ENCODE results near the gene ALKBH7.

ALKBH7 gene

DNA sequence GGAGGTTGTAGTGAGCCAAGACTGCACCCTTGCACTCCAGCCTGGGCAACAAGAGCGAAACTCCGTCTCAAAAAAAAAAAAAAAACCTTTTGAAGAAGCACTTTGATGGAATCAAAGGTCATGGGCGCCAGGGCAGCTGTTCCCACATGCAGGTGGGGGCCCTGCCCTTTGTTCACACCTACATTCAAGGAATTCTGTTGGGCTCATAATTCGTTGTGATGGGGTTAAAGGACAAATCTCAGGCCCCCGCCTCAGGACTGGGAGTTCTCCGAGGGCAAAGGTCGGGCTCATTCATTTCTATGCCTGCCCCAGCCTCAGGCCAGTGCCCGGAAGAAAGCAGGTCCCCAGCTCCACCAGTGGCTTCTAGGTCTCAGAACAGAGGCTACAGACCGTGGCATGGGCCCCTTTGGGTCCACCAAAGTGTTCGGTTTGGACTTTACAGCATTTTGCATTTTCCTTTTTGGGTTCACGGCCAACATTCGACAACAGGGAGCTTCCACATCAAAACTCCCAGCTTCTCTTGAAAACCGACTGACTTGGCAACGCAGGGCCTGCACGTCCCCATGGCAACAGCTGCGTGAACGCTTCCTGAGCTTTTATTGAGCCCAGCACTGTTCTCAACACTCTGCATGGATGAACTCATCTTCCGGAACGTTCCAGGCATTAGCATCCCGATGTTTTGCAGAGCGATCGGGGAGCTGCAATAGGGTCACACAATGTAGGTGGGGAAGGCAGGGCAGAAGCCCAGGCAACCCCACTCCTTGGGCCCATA lies 30.4 kb downstream of the ALKBH7 start (continued):
- TF ChIP-seq, protein P1, sequence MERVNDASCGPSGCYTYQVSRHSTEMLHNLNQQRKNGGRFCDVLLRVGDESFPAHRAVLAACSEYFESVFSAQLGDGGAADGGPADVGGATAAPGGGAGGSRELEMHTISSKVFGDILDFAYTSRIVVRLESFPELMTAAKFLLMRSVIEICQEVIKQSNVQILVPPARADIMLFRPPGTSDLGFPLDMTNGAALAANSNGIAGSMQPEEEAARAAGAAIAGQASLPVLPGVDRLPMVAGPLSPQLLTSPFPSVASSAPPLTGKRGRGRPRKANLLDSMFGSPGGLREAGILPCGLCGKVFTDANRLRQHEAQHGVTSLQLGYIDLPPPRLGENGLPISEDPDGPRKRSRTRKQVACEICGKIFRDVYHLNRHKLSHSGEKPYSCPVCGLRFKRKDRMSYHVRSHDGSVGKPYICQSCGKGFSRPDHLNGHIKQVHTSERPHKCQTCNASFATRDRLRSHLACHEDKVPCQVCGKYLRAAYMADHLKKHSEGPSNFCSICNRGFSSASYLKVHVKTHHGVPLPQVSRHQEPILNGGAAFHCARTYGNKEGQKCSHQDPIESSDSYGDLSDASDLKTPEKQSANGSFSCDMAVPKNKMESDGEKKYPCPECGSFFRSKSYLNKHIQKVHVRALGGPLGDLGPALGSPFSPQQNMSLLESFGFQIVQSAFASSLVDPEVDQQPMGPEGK (CRISPR knock-in tag; IDR thresholded peaks at IDR 0.05; ENCODE audit: borderline replicate concordance) = no peak
- TF ChIP-seq ZFP30 (CRISPR knock-in tag; IDR thresholded peaks at IDR 0.05) = no peak
- TF ChIP-seq ZNF565 (CRISPR knock-in tag; conservative IDR thresholded peaks at IDR 0.05; ENCODE audit: low read depth) = no peak
- no peak for TF ChIP-seq PPARA (CRISPR knock-in tag; IDR thresholded peaks at IDR 0.05; ENCODE audit: borderline replicate concordance)
- no peak for TF ChIP-seq SNAI2 (CRISPR knock-in tag; IDR thresholded peaks at IDR 0.05)
- no peak for TF ChIP-seq ISL1 (CRISPR knock-in tag; IDR thresholded peaks at IDR 0.05)

DNA sequence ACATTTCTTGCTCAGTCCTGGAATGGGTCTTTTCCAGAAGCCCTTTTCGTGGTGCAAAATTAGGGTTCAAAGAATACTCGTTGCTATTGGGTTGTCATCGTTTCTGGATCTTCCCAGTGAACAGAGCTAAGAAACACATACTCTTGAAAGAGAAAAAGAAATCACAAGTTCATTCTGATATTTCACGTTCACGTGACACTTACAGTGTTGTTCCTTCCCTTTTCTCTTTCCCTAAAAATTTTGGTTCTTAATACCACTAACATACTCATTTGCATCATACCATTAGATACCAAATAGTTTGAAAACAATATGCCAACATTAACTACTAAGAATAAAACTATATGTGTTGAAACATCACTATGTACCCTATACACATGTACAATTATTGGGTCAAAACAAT lies 33.8 kb downstream of the ALKBH7 start:
- TF ChIP-seq, protein P2, sequence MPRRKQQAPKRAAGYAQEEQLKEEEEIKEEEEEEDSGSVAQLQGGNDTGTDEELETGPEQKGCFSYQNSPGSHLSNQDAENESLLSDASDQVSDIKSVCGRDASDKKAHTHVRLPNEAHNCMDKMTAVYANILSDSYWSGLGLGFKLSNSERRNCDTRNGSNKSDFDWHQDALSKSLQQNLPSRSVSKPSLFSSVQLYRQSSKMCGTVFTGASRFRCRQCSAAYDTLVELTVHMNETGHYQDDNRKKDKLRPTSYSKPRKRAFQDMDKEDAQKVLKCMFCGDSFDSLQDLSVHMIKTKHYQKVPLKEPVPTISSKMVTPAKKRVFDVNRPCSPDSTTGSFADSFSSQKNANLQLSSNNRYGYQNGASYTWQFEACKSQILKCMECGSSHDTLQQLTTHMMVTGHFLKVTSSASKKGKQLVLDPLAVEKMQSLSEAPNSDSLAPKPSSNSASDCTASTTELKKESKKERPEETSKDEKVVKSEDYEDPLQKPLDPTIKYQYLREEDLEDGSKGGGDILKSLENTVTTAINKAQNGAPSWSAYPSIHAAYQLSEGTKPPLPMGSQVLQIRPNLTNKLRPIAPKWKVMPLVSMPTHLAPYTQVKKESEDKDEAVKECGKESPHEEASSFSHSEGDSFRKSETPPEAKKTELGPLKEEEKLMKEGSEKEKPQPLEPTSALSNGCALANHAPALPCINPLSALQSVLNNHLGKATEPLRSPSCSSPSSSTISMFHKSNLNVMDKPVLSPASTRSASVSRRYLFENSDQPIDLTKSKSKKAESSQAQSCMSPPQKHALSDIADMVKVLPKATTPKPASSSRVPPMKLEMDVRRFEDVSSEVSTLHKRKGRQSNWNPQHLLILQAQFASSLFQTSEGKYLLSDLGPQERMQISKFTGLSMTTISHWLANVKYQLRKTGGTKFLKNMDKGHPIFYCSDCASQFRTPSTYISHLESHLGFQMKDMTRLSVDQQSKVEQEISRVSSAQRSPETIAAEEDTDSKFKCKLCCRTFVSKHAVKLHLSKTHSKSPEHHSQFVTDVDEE (CRISPR knock-in tag; IDR thresholded peaks at IDR 0.05) = no peak
- no peak for ATAC-seq

DNA sequence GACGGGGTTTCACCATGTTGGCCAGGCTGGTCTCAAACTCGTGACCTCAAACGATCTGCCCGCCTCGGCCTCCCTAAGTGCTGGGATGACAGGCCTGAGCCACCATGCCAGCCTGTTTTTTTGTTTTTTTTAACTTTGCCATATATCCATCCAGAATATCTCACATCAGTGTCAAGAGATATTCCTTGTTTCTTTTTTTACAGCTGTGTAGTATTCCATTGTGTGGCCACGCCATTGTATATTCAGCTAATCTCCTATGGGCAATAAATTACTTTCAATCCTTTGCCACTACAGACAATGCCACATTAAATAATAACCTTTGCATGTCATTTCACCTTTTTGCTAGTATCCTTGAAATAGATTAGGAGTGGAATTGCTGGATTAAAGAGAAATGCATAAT lies 36.8 kb downstream of the ALKBH7 start:
- no peak for ATAC-seq
- TF ChIP-seq ESRRG (CRISPR knock-in tag; IDR thresholded peaks at IDR 0.05) (no peak), SNAI2 (CRISPR knock-in tag; IDR thresholded peaks at IDR 0.05) (no peak), ZFP3 (CRISPR knock-in tag; IDR thresholded peaks at IDR 0.05) (no peak)

DNA sequence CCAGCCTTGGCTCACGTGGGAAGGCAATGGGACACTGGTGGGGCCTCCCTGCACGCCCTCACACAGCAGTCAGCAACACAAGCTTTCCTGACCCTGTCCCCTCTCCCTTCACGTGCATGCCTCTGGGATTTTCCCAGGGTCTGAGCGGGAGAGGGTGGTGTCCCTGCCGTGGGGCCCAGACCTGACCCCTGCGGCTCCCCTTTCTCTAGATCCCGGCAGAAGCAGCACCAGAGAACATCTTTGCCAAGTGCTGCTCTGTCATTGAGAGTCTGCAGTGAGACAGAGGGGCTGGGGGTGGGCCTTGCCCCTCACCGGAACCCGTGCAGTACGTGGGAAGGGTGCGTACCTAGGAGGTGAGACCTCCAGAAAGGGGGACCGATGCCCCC lies 39.5 kb downstream of the ALKBH7 start:
- TF ChIP-seq, protein P3, sequence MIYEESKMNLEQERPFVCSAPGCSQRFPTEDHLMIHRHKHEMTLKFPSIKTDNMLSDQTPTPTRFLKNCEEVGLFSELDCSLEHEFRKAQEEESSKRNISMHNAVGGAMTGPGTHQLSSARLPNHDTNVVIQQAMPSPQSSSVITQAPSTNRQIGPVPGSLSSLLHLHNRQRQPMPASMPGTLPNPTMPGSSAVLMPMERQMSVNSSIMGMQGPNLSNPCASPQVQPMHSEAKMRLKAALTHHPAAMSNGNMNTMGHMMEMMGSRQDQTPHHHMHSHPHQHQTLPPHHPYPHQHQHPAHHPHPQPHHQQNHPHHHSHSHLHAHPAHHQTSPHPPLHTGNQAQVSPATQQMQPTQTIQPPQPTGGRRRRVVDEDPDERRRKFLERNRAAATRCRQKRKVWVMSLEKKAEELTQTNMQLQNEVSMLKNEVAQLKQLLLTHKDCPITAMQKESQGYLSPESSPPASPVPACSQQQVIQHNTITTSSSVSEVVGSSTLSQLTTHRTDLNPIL (CRISPR knock-in tag; IDR thresholded peaks at IDR 0.05; ENCODE audit: low read depth) = no peak
- TF ChIP-seq, protein P4, sequence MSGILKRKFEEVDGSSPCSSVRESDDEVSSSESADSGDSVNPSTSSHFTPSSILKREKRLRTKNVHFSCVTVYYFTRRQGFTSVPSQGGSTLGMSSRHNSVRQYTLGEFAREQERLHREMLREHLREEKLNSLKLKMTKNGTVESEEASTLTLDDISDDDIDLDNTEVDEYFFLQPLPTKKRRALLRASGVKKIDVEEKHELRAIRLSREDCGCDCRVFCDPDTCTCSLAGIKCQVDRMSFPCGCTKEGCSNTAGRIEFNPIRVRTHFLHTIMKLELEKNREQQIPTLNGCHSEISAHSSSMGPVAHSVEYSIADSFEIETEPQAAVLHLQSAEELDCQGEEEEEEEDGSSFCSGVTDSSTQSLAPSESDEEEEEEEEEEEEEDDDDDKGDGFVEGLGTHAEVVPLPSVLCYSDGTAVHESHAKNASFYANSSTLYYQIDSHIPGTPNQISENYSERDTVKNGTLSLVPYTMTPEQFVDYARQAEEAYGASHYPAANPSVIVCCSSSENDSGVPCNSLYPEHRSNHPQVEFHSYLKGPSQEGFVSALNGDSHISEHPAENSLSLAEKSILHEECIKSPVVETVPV (CRISPR knock-in tag; IDR thresholded peaks at IDR 0.05) = no peak
- TF ChIP-seq ZFP3 (CRISPR knock-in tag; IDR thresholded peaks at IDR 0.05) = no peak
- TF ChIP-seq BACH2 (CRISPR knock-in tag; IDR thresholded peaks at IDR 0.05; ENCODE audit: borderline replicate concordance) = no peak
- TF ChIP-seq, protein P5, sequence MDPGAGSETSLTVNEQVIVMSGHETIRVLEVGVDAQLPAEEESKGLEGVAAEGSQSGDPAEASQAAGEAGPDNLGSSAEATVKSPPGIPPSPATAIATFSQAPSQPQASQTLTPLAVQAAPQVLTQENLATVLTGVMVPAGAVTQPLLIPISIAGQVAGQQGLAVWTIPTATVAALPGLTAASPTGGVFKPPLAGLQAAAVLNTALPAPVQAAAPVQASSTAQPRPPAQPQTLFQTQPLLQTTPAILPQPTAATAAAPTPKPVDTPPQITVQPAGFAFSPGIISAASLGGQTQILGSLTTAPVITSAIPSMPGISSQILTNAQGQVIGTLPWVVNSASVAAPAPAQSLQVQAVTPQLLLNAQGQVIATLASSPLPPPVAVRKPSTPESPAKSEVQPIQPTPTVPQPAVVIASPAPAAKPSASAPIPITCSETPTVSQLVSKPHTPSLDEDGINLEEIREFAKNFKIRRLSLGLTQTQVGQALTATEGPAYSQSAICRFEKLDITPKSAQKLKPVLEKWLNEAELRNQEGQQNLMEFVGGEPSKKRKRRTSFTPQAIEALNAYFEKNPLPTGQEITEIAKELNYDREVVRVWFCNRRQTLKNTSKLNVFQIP (CRISPR knock-in tag; IDR thresholded peaks at IDR 0.05; ENCODE audit: borderline replicate concordance, low read depth) = no peak
- TF ChIP-seq SNAI2 (CRISPR knock-in tag; IDR thresholded peaks at IDR 0.05) = no peak
- TF ChIP-seq, protein P2 (CRISPR knock-in tag; IDR thresholded peaks at IDR 0.05) = no peak
- no peak for TF ChIP-seq ARNTL (CRISPR knock-in tag; IDR thresholded peaks at IDR 0.05; ENCODE audit: borderline replicate concordance, low read depth)
- no peak for TF ChIP-seq ZC3H10 (CRISPR knock-in tag; IDR thresholded peaks at IDR 0.05)
- no peak for TF ChIP-seq PPARA (CRISPR knock-in tag; IDR thresholded peaks at IDR 0.05; ENCODE audit: borderline replicate concordance)
- TF ChIP-seq ZFP30 (CRISPR knock-in tag; IDR thresholded peaks at IDR 0.05) = no peak
- no peak for TF ChIP-seq CSDC2 (CRISPR knock-in tag; IDR thresholded peaks at IDR 0.05)
- TF ChIP-seq OSR1 (CRISPR knock-in tag; IDR thresholded peaks at IDR 0.05) = no peak
- TF ChIP-seq, protein P1 (CRISPR knock-in tag; IDR thresholded peaks at IDR 0.05; ENCODE audit: borderline replicate concordance) = no peak
- TF ChIP-seq ZNF565 (CRISPR knock-in tag; conservative IDR thresholded peaks at IDR 0.05; ENCODE audit: low read depth) = no peak
- TF ChIP-seq GLIS3 (CRISPR knock-in tag; IDR thresholded peaks at IDR 0.05) = no peak
- peak; percentile 23 for ATAC-seq

Measured in SK-N-SH treated with all-trans-retinoic acid at 6 μM for 48 hours (cell line).